Stimulated activated CD4-positive, alpha-beta T cell treated with anti-CD3 and anti-CD28 coated beads, TNF-alpha, amount 100 ng/mL, for 24 hours (primary cell): Measurements from ENCODE around the gene ICOS.

ENCODE experiments used
- DNase-seq, 3 experiments: peaks; one replicate each; pipeline ENCODE4 v3.0.0-alpha.2; 2020; ENCODE audit warnings: low read depth in 3 of 3

The ICOS gene

DNA sequence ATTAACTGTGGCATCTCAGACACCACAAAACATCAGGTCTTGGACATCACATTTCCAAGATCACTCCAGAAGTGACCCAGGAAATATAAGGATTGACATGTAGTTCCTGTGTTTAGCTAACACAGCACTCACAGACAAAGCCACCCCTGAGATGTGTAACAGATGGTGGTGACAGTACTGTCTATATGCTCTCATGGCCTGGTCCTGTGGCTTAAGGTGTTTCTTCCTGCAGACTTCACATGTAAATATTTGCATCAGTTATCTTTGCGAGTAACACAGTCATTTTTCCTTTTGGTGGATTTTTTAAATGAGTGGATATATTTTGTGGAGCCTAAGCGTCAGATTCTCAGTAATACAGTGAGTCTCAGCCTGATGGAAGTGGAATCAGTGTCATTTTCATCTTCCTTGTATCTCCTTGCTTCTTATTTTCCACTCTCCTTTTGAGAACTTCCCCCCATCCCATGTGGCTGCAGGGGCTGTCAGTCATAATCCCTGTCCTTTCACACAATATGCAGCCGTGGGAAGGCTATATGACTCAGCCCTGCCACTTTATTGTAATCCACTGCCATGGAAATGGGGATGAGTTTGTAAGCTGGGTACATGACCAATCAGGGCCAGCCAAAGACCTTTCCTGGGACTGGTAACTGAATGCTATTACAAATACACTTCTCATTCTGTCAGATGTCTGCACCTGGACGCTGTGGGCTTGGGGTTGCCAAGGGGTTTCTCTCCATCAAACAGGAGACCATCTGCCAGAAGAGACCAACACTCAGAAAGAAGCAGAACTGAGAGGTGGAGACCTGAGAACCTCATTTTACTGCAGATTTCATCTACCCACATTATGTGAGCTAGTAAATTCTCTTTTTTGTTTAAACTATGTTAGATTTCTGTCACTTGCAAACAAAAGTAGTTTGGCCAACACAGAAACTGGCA is 74.3 kb downstream of the ICOS start:
- no peak for DNase-seq
